Measurements from ENCODE around the gene VN1R5.

The VN1R5 gene

DNA sequence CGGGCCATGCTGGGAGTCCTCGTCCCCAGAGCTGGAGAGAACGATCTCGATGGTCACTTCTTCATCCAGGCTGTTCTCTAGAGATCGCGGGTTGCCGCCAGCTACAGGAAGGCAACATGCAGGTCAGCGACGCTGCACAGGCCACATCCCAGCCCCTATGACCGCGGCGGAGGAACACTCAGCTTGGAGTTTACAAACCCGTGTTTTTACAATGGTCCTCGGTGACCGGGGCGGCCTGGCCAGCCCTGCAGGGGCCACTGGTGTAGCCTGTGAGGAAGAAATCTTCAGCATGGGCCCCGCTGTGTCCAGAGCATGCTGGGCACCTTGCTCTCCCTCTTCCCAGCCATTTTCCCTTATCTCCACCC lies 45.3 kb downstream of the VN1R5 start:
- no peaks in the 10 kb centered on the region for H3F3A ChIP-seq (ENCODE audit: insufficient read depth)
- no peaks in the 10 kb centered on the region for H3K79me2 ChIP-seq (ENCODE audit: insufficient read depth, low read length)
- H4K20me1 ChIP-seq (ENCODE audit: low read depth, low read length): no peaks in the 10 kb centered on the region
- H2AFZ ChIP-seq (ENCODE audit: low read depth, low read length, severe bottlenecking): no peak overlapping the region
- H3K4me2 ChIP-seq (ENCODE audit: low read depth, low read length, poor library complexity, severe bottlenecking): no peak overlapping the region
- H3K27me3 ChIP-seq (ENCODE audit: low read length): no peaks in the 10 kb centered on the region
- H3K27ac ChIP-seq (ENCODE audit: low read depth, low read length): no peak overlapping the region
- H3K9ac ChIP-seq (ENCODE audit: low read length): no peak overlapping the region
- no peaks in the 10 kb centered on the region for H3K9me2 ChIP-seq (replicated peaks; ENCODE audit: insufficient read depth, low read length)
- no peak for TF ChIP-seq EZH2phosphoT487 (conservative IDR thresholded peaks at IDR 0.05; ENCODE audit: low read length)
- no peak overlapping the region for H3K4me3 ChIP-seq (ENCODE audit: insufficient read depth, low read length, poor library complexity, severe bottlenecking)
- no peaks in the 10 kb centered on the region for H3K36me3 ChIP-seq (ENCODE audit: low read length)
- H3K9me3 ChIP-seq (ENCODE audit: insufficient read depth, low read length): no peaks in the 10 kb centered on the region

DNA sequence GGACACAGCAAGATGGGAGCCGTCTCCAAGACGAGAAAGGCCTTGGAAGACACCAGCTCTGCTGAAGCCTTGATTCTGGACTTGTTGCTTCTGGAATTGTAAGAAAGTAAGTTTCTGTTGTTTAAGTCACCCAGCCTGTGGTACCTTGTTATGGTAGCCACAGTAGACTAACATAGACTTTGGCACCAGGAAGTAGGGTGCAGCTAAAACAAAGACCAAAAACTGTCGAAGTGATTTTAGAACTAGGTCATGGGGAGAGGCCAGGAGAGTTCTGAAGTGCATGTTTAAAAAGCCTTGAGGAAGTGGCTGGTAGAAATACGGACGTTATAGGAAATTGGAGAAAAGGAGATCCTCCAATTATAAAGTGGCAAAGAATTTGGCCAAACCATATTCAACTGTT lies 47.3 kb downstream of the VN1R5 start:
- no peaks in the 10 kb centered on the region for H3K27me3 ChIP-seq (ENCODE audit: low read length)
- TF ChIP-seq EZH2phosphoT487 (conservative IDR thresholded peaks at IDR 0.05; ENCODE audit: low read length): no peak
- TF ChIP-seq, protein P1, sequence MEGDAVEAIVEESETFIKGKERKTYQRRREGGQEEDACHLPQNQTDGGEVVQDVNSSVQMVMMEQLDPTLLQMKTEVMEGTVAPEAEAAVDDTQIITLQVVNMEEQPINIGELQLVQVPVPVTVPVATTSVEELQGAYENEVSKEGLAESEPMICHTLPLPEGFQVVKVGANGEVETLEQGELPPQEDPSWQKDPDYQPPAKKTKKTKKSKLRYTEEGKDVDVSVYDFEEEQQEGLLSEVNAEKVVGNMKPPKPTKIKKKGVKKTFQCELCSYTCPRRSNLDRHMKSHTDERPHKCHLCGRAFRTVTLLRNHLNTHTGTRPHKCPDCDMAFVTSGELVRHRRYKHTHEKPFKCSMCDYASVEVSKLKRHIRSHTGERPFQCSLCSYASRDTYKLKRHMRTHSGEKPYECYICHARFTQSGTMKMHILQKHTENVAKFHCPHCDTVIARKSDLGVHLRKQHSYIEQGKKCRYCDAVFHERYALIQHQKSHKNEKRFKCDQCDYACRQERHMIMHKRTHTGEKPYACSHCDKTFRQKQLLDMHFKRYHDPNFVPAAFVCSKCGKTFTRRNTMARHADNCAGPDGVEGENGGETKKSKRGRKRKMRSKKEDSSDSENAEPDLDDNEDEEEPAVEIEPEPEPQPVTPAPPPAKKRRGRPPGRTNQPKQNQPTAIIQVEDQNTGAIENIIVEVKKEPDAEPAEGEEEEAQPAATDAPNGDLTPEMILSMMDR (IDR thresholded peaks at IDR 0.05; ENCODE audit: insufficient read depth, low read length, poor library complexity, severe bottlenecking): no peak
- H3K36me3 ChIP-seq (ENCODE audit: low read length): no peaks in the 10 kb centered on the region

DNA sequence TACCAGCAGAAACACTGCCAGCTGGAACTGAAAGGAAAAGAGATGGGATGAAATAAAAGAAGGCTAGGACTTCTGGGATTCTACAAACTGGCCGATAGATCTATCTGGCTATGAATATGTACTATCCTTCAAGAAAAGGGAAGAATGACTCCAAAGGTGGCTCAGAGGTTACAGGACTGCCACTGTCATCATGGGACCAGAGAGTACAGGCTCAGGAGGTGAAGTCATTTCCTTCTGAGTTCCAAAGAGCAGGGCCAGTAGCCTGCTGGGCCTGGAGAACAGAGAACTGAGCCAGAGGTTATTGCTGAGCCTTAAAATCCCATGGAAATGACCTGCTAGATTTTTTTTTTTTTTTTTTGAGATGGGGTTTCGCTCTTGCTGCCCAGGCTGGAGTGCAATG lies 48.2 kb downstream of the VN1R5 start:
- Histone ChIP-seq H3K9me3 (ENCODE audit: insufficient read depth, low read length) (no peaks in the 10 kb centered on the region), H2AFZ (ENCODE audit: low read depth, low read length, severe bottlenecking) (no peak overlapping the region), H3K27me3 (ENCODE audit: low read length) (no peaks in the 10 kb centered on the region), H3K4me3 (ENCODE audit: insufficient read depth, low read length, poor library complexity, severe bottlenecking) (no peak overlapping the region), H3K27ac (ENCODE audit: low read depth, low read length) (no peak overlapping the region), H3K36me3 (ENCODE audit: low read length) (no peaks in the 10 kb centered on the region), H3F3A (ENCODE audit: insufficient read depth) (no peaks in the 10 kb centered on the region), H4K20me1 (ENCODE audit: low read depth, low read length) (no peaks in the 10 kb centered on the region), H3K79me2 (ENCODE audit: insufficient read depth, low read length) (no peaks in the 10 kb centered on the region), H3K9me2 (replicated peaks; ENCODE audit: insufficient read depth, low read length) (no peaks in the 10 kb centered on the region), H3K4me2 (ENCODE audit: low read depth, low read length, poor library complexity, severe bottlenecking) (no peak overlapping the region), H3K9ac (ENCODE audit: low read length) (no peak overlapping the region)
- TF ChIP-seq EZH2phosphoT487 (conservative IDR thresholded peaks at IDR 0.05; ENCODE audit: low read length): no peak
- TF ChIP-seq, protein P1 (IDR thresholded peaks at IDR 0.05; ENCODE audit: insufficient read depth, low read length, poor library complexity, severe bottlenecking): no peak

More for the DNA sequence above, 47.3 kb downstream of the VN1R5 start:
- Histone ChIP-seq H3K9me2 (replicated peaks; ENCODE audit: insufficient read depth, low read length) (no peaks in the 10 kb centered on the region), H3K4me2 (ENCODE audit: low read depth, low read length, poor library complexity, severe bottlenecking) (no peak overlapping the region), H2AFZ (ENCODE audit: low read depth, low read length, severe bottlenecking) (no peak overlapping the region), H4K20me1 (ENCODE audit: low read depth, low read length) (no peaks in the 10 kb centered on the region), H3K9ac (ENCODE audit: low read length) (no peak overlapping the region), H3K4me3 (ENCODE audit: insufficient read depth, low read length, poor library complexity, severe bottlenecking) (no peak overlapping the region), H3K79me2 (ENCODE audit: insufficient read depth, low read length) (no peaks in the 10 kb centered on the region), H3K27ac (ENCODE audit: low read depth, low read length) (no peak overlapping the region), H3F3A (ENCODE audit: insufficient read depth) (no peaks in the 10 kb centered on the region), H3K9me3 (ENCODE audit: insufficient read depth, low read length) (no peaks in the 10 kb centered on the region)
